LNCaP clone FGC (cell line): ENCODE measurements around the gene SEL1L3.

Source experiments
- DNase-seq: peaks from one replicate; pipeline ENCODE4 v3.0.0-alpha.2; 2011; ENCODE audit warnings: low read depth
- H3K4me3 ChIP-seq: 2 replicates; pipeline ENCODE4 v1.5.1; 2011; ENCODE audit warnings: mild to moderate bottlenecking, low read depth, low read length, control low read depth
- CTCF ChIP-seq: IDR thresholded peaks from 2 replicates; pipeline ENCODE4 v1.5.1; 2012; ENCODE audit warnings: mild to moderate bottlenecking; ENCODE audit not compliant: control insufficient read depth, insufficient read depth; ENCODE audit errors: extremely low read depth

SEL1L3 gene

DNA sequence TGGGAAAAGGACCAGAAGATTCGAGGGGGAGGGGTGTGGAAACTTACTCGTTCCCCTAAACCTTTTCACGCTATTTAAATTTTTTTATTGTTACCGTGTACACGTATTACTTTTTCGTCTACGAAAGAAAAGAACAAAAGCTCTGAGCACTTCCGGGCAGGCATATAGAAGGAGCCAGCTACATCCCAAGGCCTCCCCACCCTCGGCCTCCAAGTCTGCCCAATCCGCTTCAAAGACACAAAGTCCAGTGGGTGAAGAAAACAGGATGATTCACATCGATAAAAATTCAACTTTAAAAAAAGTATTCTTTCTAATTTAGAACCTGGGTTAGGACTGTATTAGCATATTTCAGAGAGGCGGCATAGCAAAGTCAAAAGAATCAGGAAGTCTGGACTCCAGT, 23.1 kb downstream of the SEL1L3 start:
- H3K4me3 ChIP-seq: no peak overlapping the region
- no peak for TF ChIP-seq CTCF
- no peak for DNase-seq

GRCh38 chr4:25839233-25839632, 23.6 kb downstream of the SEL1L3 start:
- H3K4me3 ChIP-seq: no peak overlapping the region
- TF ChIP-seq CTCF: no peak
- DNase-seq: no peak

DNA sequence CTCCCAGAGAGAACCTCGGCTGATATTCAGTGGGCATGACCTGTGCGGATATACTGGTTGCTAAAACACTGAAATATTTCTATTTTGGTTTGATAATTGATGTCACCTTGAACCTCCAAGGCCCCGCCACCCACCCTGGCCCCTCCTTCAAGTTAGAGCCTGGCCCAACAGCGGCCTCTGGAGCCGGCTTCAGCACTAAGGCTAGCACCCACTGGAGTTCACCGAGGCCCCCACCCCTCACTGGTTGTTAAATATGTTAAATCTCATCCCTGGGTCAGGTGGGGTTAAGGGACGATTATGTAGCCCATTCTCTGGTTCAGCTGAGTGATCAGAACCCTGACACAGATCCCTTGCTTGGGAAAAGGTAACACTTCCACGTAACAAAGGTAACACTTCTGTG, 24.3 kb downstream of the SEL1L3 start:
- DNase-seq: no peak
- no peak overlapping the region for H3K4me3 ChIP-seq
- no peak for TF ChIP-seq CTCF

DNA sequence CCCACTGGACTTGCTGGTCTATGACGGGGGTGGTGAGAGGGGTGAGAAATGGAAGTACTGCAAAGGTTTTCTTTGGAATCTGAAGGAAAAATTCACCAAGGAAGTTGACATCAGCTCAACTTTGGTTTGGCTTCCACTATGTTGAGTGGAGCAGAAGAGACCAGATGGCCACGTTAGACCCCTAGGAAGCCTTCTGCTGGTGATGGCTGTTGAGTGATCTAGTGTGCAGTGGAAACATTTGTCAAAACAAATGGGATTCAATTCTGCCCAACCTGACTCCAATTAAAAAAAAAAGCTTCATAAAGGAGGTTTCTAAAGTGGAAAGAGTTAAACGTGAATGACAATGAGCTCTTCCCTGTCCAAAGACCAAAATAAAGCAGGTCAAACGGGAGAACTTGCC, 25.7 kb downstream of the SEL1L3 start:
- no peak for TF ChIP-seq CTCF
- H3K4me3 ChIP-seq: no peak overlapping the region
- no peak for DNase-seq

DNA sequence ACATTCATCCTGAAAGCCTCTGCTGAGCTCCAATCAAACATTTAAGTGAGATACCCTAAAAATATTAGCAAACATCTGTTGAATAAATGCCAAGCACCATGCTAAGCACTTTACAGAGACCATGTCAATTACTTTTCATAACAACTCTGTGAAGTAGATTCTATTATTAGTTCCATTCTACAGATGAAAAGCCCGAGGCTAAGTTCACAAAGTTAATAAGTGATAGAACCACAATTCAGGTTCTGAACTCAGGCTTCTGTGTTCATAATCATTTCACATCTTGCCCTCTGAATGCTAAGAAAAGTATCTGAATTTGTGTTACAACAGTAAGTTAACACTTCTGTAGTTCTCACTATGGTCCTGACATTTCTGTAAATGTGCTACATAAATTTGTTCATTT, 27.4 kb downstream of the SEL1L3 start:
- TF ChIP-seq CTCF: no peak
- no peak for DNase-seq
- H3K4me3 ChIP-seq: no peak overlapping the region

GRCh38 chr4:25834411-25835107, 28.2 kb downstream of the SEL1L3 start:
- no peak for DNase-seq
- no peak for TF ChIP-seq CTCF
- H3K4me3 ChIP-seq: no peak overlapping the region

GRCh38 chr4:25830548-25830947, 32.2 kb downstream of the SEL1L3 start:
- H3K4me3 ChIP-seq: no peak overlapping the region
- no peak for DNase-seq
- no peak for TF ChIP-seq CTCF
